GM19240 (cell line): ENCODE data around the gene C14orf93.
"Not testable (repeated sequence)": the region's sequence is repeated elsewhere in the genome, so short reads cannot be mapped to it uniquely, and the experiment has no call there.

Source experiments
- DNase-seq: peaks from one replicate; pipeline ENCODE4 v3.0.0; 2011; ENCODE audit warnings: low spot score; ENCODE audit not compliant: insufficient read length

C14orf93 gene

DNA sequence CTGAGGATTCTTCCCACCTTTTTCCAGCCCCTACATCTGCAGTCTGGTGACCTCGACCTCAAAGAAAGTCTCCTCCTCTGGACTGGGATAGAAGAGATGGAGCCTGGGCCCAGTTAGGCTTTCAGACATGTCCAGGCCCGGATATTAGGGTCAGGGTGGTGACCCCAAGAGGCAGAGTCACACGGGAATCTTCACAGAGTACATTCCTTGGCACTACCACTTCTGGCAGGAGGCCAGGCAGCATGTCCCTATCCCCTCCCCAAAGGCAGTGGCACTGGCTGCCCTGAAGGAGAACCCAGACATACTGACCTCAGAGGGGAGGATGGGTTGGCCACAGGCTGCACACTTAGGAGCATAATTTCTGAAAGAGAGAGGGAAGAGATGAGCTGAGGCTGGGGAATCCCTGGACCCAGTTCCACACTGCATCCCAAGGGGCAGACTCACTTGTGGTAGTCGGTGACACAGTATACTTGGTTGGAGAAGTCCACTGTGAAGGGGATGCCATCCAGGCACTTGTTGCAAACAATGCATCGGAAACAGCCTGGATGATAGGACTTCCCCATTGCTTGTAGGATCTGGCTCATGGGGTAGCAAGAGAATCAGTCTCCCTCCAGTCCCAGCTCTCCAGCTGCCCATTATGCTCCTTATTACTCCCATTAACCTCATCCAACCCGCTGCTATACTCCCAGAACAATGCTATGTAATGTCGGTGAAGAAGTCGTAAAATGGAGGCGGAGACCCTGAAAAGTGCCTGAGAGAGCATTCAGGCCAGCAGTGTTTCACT lies 35.2 kb downstream of the C14orf93 start:
- DNase-seq = no peak

DNA sequence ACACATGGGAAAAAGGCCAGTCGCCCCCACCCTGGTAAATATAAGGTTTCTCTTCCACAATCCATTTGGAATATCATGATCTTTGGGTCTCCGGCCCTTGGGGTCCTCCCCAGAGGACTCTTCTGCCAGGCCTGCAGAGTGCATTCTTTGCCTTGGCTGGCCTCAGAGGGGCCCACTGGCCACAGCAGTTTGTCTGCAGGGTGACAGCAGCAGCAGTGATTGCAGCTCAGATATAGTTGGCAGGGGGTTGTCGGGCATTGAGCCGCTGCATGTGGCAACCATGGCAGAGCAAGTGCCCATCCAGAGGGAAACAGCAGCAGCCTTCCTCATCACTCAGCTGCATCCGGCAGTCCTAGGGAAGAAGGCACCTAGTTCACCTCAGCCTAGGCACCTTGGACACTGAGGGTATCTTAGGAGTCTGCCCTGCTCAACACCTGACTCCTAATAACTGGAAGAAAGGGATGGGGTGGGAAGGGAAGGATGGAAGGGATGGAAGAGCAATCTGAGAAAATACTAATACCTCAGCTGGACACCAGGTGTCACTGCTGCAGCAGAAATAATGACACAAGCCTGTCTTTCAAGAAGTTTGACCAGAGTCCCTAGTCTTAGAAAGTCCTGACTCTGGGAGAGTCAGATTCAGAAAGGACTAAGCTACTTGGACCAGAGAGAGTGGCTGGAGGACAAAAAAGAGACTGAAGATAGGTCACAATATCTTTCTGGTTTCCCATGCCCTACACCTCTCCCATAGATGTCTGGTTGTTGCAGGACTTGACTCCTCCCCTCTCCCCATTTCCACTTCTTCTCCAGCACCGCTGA lies 36.5 kb downstream of the C14orf93 start:
- DNase-seq = no peak

DNA sequence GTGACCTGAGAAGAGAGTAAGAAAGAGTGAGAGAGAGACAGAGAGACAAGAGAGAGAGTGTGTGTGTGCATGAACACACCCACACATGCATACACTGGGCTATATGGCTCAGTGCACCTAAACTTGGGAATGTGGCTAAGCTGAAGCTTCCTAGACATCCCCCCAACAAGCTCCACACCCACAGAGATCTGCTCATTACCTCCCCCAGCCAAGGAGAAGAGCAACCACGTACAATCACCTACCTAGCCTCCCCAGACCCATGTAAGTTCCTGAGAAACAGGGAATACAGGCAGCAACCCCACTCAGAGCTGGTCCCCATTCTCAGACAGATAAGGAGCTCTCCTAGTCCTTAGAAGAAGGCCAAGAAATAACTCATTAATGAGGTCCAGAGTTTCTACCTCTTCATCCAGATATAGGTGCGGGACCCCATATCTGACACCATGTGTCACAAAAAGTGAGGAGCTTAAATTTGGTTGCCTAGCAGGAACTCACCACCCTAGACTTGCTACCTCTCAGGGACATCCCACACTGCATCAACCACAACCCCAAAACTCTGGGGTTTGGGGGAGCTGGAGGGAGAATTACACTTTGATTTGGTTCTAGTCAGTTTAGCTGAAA lies 37.5 kb downstream of the C14orf93 start:
- no peak for DNase-seq

DNA sequence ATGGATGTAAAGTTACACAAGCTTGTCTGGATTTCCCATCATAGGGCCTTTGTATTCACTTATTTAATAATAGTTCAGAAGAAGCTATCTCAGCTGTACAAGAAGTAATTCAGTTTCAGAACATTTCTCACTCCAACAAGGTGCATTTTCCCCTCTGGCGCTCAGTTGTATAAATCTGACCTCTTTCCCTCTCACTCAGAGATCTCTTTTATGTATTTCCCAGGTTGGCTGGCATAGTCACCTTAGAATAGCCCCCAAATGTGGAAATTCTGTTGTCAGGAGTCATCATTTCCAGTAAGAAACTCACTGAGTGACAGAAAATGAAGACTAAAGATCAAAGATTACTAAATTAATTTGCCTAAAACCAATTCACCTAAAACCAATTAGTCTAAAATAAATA lies 38.8 kb downstream of the C14orf93 start:
- DNase-seq = no peak

DNA sequence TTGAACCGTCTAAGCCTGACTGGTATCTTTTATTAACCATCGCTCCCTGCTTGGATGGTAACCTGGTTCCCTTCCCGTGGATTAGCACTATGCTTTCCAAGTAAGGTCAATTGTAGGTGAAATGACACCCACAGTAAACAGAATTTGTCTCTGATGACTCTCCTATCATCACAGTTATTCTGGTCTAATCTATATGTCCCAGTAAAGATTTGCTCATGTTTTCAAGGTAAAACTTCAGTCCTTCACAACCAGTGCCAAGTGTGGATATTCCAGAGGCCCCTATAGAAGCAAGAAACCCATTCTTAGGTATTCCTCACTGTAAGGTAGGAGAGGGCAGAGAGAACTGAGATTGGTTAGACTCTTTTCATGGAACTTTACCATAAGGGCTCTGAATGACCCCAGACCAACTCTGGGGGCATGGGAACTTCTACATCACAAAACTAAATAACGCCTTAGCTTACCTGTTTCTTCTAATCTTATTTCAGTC lies 43.1 kb downstream of the C14orf93 start:
- DNase-seq = no peak

DNA sequence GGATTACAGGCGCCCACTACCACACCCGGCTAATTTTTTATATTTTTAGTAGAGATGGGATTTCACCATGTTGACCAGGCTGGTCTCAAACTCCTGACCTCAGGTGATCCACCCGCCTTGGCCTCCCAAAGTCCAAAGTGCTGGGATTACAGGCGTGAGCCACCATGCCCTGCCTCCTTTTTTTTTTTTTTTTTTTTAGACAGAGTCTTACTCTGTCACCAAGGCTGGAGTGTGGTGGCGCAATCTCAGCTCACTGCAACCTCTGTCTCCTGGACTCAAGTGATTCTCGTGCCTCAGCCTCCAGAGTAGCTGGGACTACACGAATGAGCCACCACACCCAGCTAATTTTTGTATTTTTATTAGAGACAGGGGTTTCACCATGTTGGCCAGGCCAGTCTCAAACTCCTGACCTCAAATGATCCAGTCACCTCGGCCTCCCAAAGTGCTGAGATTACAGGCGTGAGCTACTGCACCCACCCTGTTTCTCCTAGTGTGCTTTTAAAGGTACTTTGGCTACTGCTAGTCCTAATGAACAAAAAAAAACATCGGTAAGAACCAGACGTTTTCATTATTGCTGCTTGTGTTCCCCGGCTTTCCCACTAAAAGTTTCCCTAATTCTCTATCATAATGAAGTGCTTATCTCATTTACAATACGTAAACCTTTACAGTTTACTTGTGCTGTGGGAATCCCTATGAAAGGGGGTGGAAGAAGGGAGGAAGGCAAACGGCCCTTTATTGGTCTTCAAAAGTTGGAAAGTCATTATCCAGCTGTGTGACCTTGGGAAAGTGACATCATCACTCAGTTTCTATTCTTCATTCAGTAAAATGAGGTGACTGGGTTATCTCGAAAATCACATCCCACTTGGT lies 43.8 kb downstream of the C14orf93 start:
- DNase-seq = not testable (repeated sequence)

DNA sequence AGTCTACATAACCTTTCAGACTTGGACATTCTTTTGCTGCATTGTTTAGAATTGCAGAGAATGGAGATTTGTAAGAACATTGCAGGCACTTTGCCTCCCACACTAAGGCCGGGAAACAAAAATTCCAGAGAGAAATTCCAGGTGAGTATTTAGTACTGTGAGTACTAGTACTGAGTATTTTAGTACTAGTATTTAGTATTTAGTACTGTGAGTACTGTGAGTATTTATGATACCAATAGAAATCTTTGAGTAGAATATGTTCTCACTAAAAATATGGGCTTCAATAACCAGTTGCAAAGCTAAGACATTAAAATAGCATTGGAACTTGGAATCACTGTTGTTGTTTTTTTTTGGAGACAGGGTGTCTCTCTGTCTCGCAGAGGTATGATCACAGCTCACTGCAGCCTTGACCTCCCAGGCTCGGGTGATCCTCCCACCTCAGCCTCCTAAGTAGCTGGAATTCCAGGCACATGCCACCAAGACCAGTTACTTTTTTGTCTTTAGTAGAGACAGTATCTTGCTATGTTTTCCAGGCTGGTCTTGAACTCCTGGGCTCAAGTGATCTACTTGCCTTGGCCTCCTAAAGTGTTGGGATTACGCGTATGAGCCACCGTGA lies 47.8 kb downstream of the C14orf93 start:
- no peak for DNase-seq

DNA sequence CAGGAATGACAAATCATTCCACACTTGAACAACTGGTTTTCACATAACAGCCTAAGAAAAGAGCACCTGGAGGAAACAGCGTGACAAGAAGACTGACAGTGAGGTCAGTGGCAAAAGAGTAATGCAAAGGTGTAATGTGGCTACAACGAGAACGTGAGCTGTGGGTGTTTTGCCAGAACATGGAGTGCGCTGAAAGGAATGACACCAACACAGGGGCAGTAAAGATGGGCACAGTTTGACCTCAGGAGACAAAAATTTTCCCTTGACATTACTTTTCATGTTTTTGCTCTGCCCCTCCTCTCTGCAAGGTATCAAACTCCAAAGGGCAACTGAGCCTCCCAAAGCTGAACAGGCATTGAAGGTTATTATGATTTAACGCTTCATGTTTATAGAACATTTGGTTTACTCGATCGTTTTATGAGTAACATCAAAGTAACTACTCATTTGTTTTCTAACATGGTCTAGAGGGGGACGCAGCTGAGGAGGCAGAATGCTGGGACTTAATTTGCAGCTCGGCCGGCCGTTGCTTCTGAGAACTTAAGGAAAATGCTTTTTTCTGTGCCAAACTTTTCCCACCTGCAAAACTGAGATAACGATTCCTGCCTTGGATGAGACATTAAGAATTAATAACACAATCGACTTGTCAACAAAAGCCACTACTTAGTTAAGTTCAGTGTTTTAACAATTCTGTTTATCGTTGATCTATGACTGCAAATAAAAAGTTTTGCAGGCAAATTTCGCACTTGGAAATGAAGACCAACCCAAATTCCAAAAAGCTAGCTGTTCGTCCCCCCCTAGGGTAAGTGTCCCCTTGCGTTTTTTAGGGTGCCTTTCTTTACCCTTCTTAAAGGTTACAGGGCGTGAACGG lies 54.0 kb downstream of the C14orf93 start:
- no peak for DNase-seq

DNA sequence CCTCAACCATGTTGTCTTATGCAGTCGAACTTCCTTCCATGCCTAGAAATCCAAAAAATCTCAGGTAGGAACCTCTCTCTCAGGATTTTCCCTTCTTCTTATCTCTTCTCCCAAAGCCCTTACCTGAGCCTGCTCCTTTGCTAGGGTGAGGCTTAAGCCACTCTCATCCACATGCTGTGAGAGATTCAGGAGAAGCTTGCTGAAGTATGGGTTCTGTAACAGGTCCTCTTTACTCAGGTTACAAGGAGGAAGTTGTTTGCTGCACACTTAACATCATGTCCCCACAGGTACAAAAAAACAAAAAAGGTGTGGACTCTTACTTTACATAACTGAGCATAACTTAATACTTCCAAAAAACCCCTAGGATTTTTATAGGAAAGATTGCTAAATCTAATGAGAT lies 57.5 kb downstream of the C14orf93 start:
- DNase-seq = no peak

DNA sequence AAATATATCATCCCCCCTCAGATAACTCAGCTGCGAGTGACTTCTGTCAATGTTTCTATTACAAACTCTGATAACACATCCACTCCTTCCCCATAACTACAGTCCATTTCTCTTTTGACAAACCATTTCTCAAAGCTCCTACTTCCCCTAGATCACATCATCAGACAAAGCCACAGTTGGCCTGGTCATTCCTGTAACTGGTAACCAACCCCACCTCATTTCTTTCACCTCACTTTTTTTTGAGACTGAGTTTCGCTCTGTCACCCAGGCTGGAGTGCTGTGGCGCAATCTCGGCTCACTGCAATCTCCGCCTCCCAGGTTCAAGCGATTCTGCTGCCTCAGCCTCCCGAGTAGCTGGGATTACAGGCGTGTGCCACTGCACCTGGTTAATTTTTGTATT lies 58.1 kb downstream of the C14orf93 start:
- not testable (repeated sequence) for DNase-seq

DNA sequence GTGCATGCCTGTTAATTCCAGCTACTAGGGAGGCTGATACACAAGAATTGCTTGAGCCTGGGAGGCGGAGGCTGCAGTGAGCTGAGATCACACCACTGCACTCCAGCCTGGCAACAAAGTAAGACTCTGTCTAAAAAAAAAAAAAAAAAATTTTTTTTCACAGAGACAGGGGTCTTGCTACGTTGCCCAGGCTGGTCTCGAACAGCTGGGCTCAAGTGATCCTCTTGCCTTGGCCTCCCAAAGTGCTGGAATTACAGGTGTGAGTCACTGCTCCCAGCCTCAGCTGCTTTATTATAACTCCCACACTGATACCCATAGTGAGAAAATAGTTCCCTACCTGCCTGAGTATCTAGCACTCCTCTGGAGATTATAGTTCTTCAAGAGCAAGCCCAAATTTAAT lies 64.3 kb downstream of the C14orf93 start:
- DNase-seq = no peak

DNA sequence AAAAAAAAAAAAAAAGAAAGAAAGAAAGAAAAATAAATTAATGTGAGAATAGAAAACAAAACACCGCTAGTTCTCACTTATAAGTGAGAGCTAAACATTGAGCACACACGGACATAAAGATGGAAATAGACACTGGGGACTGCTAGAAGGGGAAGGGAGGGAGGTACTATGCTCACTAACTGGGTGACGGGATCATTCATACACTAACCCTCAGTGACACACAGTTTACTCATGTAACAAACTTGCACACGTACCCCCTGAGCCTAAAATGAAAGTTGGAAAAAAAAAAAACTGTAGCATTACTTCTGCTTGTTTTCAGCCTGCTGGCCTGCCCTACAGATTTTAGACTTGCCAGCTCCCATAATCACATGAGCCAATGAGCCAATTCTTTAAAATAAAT lies 70.3 kb downstream of the C14orf93 start:
- DNase-seq = no peak
